Measurements from ENCODE around the gene RAD51B. TPM values are rescaled to one million over a fixed set of nuclear protein-coding genes. Genes with fewer than 3 reads are reported as not detected.

RAD51B gene
- total and polyA plus RNA-seq, 7 donors: 2.4 to 24.4 (median 7.1) TPM

- intact Hi-C loops (cut with DNase I): no loop called here
- no peak for TF ChIP-seq POLR2AphosphoS5 (IDR thresholded peaks at IDR 0.05)
- TF ChIP-seq, protein P1, sequence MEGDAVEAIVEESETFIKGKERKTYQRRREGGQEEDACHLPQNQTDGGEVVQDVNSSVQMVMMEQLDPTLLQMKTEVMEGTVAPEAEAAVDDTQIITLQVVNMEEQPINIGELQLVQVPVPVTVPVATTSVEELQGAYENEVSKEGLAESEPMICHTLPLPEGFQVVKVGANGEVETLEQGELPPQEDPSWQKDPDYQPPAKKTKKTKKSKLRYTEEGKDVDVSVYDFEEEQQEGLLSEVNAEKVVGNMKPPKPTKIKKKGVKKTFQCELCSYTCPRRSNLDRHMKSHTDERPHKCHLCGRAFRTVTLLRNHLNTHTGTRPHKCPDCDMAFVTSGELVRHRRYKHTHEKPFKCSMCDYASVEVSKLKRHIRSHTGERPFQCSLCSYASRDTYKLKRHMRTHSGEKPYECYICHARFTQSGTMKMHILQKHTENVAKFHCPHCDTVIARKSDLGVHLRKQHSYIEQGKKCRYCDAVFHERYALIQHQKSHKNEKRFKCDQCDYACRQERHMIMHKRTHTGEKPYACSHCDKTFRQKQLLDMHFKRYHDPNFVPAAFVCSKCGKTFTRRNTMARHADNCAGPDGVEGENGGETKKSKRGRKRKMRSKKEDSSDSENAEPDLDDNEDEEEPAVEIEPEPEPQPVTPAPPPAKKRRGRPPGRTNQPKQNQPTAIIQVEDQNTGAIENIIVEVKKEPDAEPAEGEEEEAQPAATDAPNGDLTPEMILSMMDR (IDR thresholded peaks at IDR 0.05): no peak
- no peak for TF ChIP-seq EP300 (IDR thresholded peaks at IDR 0.05)
- no peak for TF ChIP-seq POLR2A (IDR thresholded peaks at IDR 0.05)
- Histone ChIP-seq H3K27ac (peak overlapping the region in 1 of 4 donors; percentile 13), H3K4me3 (no peak overlapping the region), H3K4me1 (peaks cover 0 to 34% (median 27%) of the 10 kb centered on the region in 4 donors), H3K27me3 (no peaks in the 10 kb centered on the region), H3K9me3 (no peaks in the 10 kb centered on the region), H3K36me3 (no peaks in the 10 kb centered on the region)
- 39 to 61% methylated on average over 8 of the region's 8 CpGs for WGBS, 2 donors
- DNase-seq: no peak
These were observed 530.5 kb downstream of the RAD51B start for GRCh38 chr14:68349900-68350629.

DNA sequence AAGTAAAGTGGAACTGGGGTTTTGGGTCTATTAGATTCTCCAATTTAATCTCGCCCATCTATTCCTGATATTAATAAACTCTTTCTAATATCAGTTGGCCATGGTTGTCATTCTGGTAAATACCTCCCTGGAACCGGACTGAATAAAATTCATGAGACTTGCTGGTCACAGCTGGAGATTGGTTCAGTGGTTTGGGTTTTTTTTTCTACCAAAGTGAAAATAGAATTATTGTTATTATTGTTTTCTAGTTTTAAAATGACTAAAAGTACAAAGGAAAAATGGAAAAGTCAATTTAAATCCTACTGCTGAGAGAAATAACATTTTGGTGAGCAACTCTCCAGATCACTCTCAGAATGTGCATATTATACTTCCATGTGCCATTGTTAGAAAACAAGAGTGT, 535.8 kb downstream of the RAD51B start:
- H3K36me3 ChIP-seq: no peaks in the 10 kb centered on the region
- 87 to 91% methylated on average over 2 of the region's 2 CpGs for WGBS, 2 donors
- H3K4me1 ChIP-seq: peaks cover 0 to 18% (median 18%) of the 10 kb centered on the region in 4 donors
- no peaks in the 10 kb centered on the region for H3K27me3 ChIP-seq
- no peak overlapping the region for H3K4me3 ChIP-seq
- no peak for TF ChIP-seq POLR2AphosphoS5 (IDR thresholded peaks at IDR 0.05)
- no peaks in the 10 kb centered on the region for H3K9me3 ChIP-seq
- no peak for DNase-seq
- intact Hi-C loops (cut with DNase I): no loop called here
- H3K27ac ChIP-seq: no peak overlapping the region

GRCh38 chr14:68357777-68358176, 538.2 kb downstream of the RAD51B start:
- Histone ChIP-seq H3K36me3 (no peaks in the 10 kb centered on the region), H3K9me3 (no peaks in the 10 kb centered on the region), H3K4me1 (peaks cover 0 to 25% (median 20%) of the 10 kb centered on the region in 4 donors), H3K27me3 (no peaks in the 10 kb centered on the region), H3K4me3 (no peak overlapping the region), H3K27ac (no peak overlapping the region)
- 18 to 30% methylated on average over 1 of the region's 1 CpG for WGBS, 2 donors
- no peak for TF ChIP-seq EP300 (IDR thresholded peaks at IDR 0.05)
- intact Hi-C loops (cut with DNase I): no loop called here
- no peak for DNase-seq

- Histone ChIP-seq H3K27ac (peak overlapping the region in 3 of 4 donors; percentile 65 to 68 (median 68)), H3K9me3 (no peaks in the 10 kb centered on the region), H3K27me3 (no peaks in the 10 kb centered on the region), H3K4me1 (peaks cover 0 to 25% (median 22%) of the 10 kb centered on the region in 4 donors), H3K36me3 (no peaks in the 10 kb centered on the region), H3K4me3 (no peak overlapping the region)
- no peak for DNase-seq
- TF ChIP-seq EP300 (IDR thresholded peaks at IDR 0.05) (no peak), POLR2A (IDR thresholded peaks at IDR 0.05) (no peak), POLR2AphosphoS5 (IDR thresholded peaks at IDR 0.05) (no peak)
- TF ChIP-seq, protein P1 (IDR thresholded peaks at IDR 0.05): no peak
- intact Hi-C loops (cut with DNase I): no loop called here
- 86 to 91% methylated on average over 1 of the region's 1 CpG for WGBS, 2 donors
These were observed 538.9 kb downstream of the RAD51B start for GRCh38 chr14:68358500-68358899.

DNA sequence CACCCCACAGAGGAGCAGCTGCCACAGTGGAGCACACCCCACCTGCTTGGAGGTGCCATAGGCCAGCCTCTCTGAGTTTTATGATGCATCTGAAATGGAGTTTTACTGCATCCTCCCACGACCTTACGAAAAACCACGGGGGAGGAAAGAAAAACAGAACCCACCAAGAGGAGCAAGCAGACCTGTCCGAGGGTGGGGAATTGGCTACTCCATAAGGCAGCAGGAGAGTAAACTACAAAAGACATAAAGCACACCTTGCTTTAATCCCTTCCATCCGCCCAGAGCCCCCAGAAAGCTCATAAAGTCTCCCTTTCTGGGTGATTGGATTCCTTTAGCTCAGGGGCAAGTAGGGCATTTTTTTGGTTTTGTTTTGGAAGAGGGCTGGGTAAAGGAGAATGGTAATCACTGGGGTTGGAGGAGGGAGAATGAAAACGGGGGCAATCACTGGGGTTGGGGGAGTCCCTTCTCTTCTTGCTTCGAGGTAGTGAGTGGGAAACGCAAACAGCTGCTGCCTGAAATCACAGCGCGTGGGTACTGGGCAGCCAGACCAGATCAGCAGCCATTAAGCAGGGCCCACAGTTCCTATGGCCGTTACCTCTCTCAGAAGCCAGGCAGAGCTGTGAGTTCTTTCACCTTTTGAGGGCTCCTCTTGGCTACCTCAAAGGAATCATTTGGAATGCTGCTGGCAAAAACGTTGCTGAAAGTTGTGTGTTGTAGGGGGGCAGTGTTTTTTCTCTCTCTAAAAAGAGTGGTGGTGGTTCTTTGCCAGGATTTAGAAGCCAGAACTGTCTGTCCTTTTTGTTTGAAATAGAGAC, 539.6 kb downstream of the RAD51B start:
- H3K27me3 ChIP-seq: no peaks in the 10 kb centered on the region
- peak overlapping the region; percentile 65 to 81 (median 68) for H3K27ac ChIP-seq
- WGBS, 2 donors: 65 to 78% methylated on average over 12 of the region's 12 CpGs
- no peaks in the 10 kb centered on the region for H3K9me3 ChIP-seq
- no peak for TF ChIP-seq POLR2AphosphoS5 (IDR thresholded peaks at IDR 0.05)
- TF ChIP-seq POLR2A (IDR thresholded peaks at IDR 0.05): no peak
- no peak for TF ChIP-seq EP300 (IDR thresholded peaks at IDR 0.05)
- TF ChIP-seq, protein P1 (IDR thresholded peaks at IDR 0.05): no peak
- H3K4me1 ChIP-seq: peaks cover 0 to 33% (median 26%) of the 10 kb centered on the region in 4 donors
- DNase-seq: no peak
- intact Hi-C loops (cut with DNase I): no loop called here
- H3K4me3 ChIP-seq: no peak overlapping the region
- H3K36me3 ChIP-seq: no peaks in the 10 kb centered on the region
